GM12864 (cell line): ENCODE results near the gene PNMT.

Experiments
- DNase-seq: peaks from one replicate; pipeline ENCODE4 v3.0.0-alpha.2; 2011; ENCODE audit warnings: low read depth
- H3K4me3 ChIP-seq: 2 replicates; pipeline ENCODE4 v1.5.1; 2011; ENCODE audit warnings: mild to moderate bottlenecking, low read depth, low read length, control low read depth
- CTCF ChIP-seq: IDR thresholded peaks from 2 replicates; pipeline ENCODE4 v1.5.1; 2011; ENCODE audit warnings: low read depth, mild to moderate bottlenecking, moderate library complexity, low read length, control low read depth, inconsistent platforms; ENCODE audit errors: missing control alignments

The PNMT gene

DNA sequence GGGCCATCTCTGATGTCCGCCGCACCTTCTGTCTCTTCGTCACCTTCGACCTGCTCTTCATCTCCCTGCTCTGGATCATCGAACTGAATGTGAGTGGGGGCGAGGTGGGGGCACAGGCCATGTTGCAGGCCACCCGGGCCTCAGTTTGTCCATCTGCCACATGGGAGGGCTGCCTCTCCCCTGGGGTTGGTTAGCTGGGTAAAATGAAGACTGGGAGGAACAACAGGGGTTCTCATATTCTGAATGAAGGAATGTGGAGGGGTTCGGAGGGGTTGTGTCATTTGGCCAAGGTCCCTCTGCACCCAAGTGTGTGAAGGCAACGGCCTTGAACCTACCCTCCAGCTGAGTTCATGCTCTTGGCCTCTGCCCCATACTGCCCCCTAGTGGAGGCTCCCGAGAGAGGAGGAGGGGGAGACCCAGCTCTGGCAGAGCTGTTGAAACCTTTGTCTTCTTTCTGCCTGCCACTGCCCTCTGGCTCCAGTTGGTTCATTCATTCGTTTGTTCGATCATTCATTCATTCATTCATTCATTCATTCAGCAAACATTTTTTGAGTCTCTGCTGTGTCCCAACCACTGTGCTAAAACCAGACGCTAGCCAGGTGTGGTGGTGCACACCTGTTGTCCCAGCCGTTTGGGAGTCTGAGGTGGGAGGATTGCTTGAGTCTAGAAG is 14.5 kb upstream of the PNMT start:
- TF ChIP-seq CTCF: peak; percentile 100
- no peak overlapping the region for H3K4me3 ChIP-seq
- DNase-seq: no peak

DNA sequence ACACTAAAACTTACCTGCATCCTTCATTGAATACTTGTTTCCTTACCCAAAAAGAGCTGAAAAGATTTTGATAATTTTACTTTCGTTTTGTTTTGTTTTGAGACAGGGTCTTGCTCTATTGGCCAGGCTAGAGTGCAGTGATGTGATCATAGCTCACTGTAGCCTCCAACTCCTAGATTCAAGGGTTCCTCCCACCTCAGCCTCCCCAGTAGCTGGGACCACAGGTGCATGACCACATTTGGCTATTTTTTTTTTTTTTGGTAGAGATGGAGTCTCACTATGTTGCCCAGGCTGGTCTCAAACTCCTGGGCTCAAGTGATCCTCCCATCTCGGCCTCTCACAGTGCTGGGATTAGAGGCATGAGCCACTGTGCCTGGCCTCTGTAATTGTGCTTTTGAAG is 13.1 kb upstream of the PNMT start:
- DNase-seq: no peak
- TF ChIP-seq CTCF: no peak
- H3K4me3 ChIP-seq: no peak overlapping the region

GRCh38 chr17:39658346-39658745 is 9.9 kb upstream of the PNMT start:
- DNase-seq: no peak
- no peak for TF ChIP-seq CTCF
- H3K4me3 ChIP-seq: no peak overlapping the region

GRCh38 chr17:39658760-39659159 is 9.5 kb upstream of the PNMT start:
- no peak for DNase-seq
- TF ChIP-seq CTCF: no peak
- no peak overlapping the region for H3K4me3 ChIP-seq

- DNase-seq: no peak
- no peak overlapping the region for H3K4me3 ChIP-seq
- TF ChIP-seq CTCF: no peak
These were observed 8.8 kb upstream of the PNMT start for GRCh38 chr17:39659279-39660010.

GRCh38 chr17:39660011-39660360 is 8.3 kb upstream of the PNMT start:
- no peak for DNase-seq
- TF ChIP-seq CTCF: no peak
- no peak overlapping the region for H3K4me3 ChIP-seq
